Breast epithelium (tissue), 3 donors: Measurements from ENCODE around the gene IGSF21.

Experiments used
- CTCF ChIP-seq, 3 donors: fragments of 450-650 bp; IDR thresholded peaks; one replicate each; pipeline ENCODE4 v1.5.1; 2016 to 2017; ENCODE audit warnings: antibody characterized with exemption in 3 of 3, mild to moderate bottlenecking in 3 of 3, moderate library complexity in 3 of 3
- POLR2A ChIP-seq: fragments of 450-650 bp; IDR thresholded peaks from one replicate; pipeline ENCODE4 v1.6.1; 2016; ENCODE audit warnings: antibody characterized with exemption, mild to moderate bottlenecking, moderate library complexity
- POLR2AphosphoS5 ChIP-seq, 3 donors: sonication (generic); formaldehyde crosslinking; IDR thresholded peaks; one replicate each; pipeline ENCODE4 v1.6.1; 2017; ENCODE audit warnings: antibody characterized with exemption in 3 of 3

- no peak for TF ChIP-seq POLR2AphosphoS5 (IDR thresholded peaks at IDR 0.05)
- TF ChIP-seq CTCF (IDR thresholded peaks at IDR 0.05): no peak
- no peak for TF ChIP-seq POLR2A
Observed at GRCh38 chr1:18199462-18199861, 91.9 kb downstream of the IGSF21 start.
